ENCODE measurements around the gene PKP1.
"Not testable (repeated sequence)": the region's sequence is repeated elsewhere in the genome, so short reads cannot be mapped to it uniquely, and the experiment has no call there.

Gene PKP1, protein sequence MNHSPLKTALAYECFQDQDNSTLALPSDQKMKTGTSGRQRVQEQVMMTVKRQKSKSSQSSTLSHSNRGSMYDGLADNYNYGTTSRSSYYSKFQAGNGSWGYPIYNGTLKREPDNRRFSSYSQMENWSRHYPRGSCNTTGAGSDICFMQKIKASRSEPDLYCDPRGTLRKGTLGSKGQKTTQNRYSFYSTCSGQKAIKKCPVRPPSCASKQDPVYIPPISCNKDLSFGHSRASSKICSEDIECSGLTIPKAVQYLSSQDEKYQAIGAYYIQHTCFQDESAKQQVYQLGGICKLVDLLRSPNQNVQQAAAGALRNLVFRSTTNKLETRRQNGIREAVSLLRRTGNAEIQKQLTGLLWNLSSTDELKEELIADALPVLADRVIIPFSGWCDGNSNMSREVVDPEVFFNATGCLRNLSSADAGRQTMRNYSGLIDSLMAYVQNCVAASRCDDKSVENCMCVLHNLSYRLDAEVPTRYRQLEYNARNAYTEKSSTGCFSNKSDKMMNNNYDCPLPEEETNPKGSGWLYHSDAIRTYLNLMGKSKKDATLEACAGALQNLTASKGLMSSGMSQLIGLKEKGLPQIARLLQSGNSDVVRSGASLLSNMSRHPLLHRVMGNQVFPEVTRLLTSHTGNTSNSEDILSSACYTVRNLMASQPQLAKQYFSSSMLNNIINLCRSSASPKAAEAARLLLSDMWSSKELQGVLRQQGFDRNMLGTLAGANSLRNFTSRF

DNA sequence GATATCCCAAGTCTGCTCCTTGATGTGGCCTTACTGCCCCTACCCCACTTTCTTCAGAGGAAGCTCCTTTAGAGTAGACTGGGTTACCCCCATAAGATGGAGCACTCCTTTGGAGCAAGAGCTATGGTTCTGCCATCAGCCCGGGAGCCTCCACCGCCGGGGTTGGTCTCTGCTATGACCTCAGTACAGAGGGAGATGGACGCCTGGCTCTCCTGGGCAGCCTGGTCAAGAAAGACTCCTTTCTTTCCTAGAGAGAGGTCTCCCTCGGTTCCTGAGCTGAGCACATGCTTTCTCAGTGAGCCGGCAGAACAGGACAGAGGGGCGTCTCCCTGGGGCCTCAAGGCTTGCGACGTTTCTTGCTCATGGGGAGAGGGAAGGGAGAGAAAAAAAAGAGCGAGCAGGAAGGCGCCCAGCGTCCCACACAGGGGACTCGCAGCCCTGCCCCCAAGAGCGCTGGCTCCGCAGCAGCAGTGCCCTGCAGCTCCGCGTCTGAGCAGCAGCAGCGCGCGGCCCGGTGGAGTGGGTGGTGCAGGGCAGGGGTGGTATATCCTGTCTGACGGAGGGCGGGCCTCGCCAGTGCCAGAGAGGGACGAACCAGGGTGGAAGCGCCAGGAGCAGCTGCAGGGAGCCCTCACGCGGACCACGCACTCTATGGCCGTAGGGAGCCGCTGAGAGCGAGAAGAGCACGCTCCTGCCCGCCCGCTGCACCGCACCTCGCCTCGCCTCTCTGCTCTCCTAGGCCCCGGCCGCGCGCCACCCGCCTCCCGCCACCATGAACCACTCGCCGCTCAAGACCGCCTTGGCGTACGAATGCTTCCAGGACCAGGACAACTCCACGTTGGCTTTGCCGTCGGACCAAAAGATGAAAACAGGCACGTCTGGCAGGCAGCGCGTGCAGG lies at the start of gene PKP1:
TSS of gene PKP1 (plus strand) at position 576 of the 899 bp plus-strand sequence. CDS start at position 773, 197 bp downstream.
- no peaks in the 10 kb centered on the region for H3K9me3 ChIP-seq (ENCODE audit: low read depth, low read length)
- no peak within 1 kb of the TSS for H3K4me3 ChIP-seq
- H3K36me3 ChIP-seq (ENCODE audit: insufficient read depth, low read length): no peaks in the 10 kb centered on the region
- TF ChIP-seq EZH2 (IDR thresholded peaks at IDR 0.05) (no peak), POLR2AphosphoS5 (IDR thresholded peaks at IDR 0.05; ENCODE audit: borderline replicate concordance, low read depth, low read length) (no peak), FOXP2 (optimal IDR thresholded peaks at IDR 0.05; ENCODE audit: control extremely low read depth, extremely low read length, insufficient read depth) (no peak)
- no peak within 1 kb of the TSS for H3K9ac ChIP-seq (ENCODE audit: insufficient read length)
- DNase-seq (ENCODE audit: low read depth, low spot score): no peak
- no peak within 1 kb of the TSS for H3K27ac ChIP-seq

GRCh38 chr1:201239646-201240045 lies 43.7 kb upstream of the PKP1 start:
- DNase-seq (ENCODE audit: low read depth, low spot score): not testable (repeated sequence)

GRCh38 chr1:201240171-201240570 lies 43.1 kb upstream of the PKP1 start:
- no peaks in the 10 kb centered on the region for H3K9me3 ChIP-seq (ENCODE audit: low read depth, low read length)
- no peak for DNase-seq (ENCODE audit: low read depth, low spot score)
- no peak overlapping the region for H3K4me3 ChIP-seq
- no peaks in the 10 kb centered on the region for H3K36me3 ChIP-seq (ENCODE audit: insufficient read depth, low read length)
- H3K27ac ChIP-seq: no peak overlapping the region
- TF ChIP-seq POLR2AphosphoS5 (IDR thresholded peaks at IDR 0.05; ENCODE audit: borderline replicate concordance, low read depth, low read length) (no peak), EZH2 (IDR thresholded peaks at IDR 0.05) (no peak), FOXP2 (optimal IDR thresholded peaks at IDR 0.05; ENCODE audit: control extremely low read depth, extremely low read length, insufficient read depth) (no peak)
- H3K9ac ChIP-seq (ENCODE audit: insufficient read length): no peak overlapping the region

More at GRCh38 chr1:201239646-201240045, 43.7 kb upstream of the PKP1 start:
- not testable (repeated sequence) for H3K9me3 ChIP-seq (ENCODE audit: low read depth, low read length); H3K4me3 ChIP-seq; H3K36me3 ChIP-seq (ENCODE audit: insufficient read depth, low read length); H3K27ac ChIP-seq; H3K9ac ChIP-seq (ENCODE audit: insufficient read length)

GRCh38 chr1:201241736-201242135 lies 41.6 kb upstream of the PKP1 start:
- no peak overlapping the region for H3K27ac ChIP-seq
- H3K9me3 ChIP-seq (ENCODE audit: low read depth, low read length): no peaks in the 10 kb centered on the region
- no peaks in the 10 kb centered on the region for H3K36me3 ChIP-seq (ENCODE audit: insufficient read depth, low read length)
- DNase-seq (ENCODE audit: low read depth, low spot score): peak; percentile 14
- H3K4me3 ChIP-seq: no peak overlapping the region
- TF ChIP-seq FOXP2 (optimal IDR thresholded peaks at IDR 0.05; ENCODE audit: control extremely low read depth, extremely low read length, insufficient read depth) (no peak), POLR2AphosphoS5 (IDR thresholded peaks at IDR 0.05; ENCODE audit: borderline replicate concordance, low read depth, low read length) (no peak), EZH2 (IDR thresholded peaks at IDR 0.05) (no peak)
- peak overlapping the region; percentile 22 for H3K9ac ChIP-seq (ENCODE audit: insufficient read length)

DNA sequence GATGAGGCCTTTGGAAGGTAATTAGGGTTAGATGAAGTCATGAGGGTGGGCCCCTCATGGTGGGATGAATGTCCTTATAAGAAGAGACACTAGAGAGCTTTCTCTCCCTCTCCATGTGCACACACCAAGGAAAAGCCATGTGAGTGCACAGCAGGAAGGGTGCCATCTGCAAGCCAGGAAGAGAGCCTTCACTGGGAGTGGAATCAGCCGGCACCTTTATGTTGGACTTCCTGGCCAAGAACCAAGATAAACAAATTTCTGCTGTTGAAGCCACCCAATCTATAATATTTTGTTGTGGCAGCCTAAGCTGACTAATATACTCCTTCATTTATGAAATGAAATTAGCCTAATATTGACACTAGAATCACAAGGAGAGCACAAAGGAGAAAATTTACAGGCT lies 38.2 kb upstream of the PKP1 start:
- TF ChIP-seq FOXP2 (optimal IDR thresholded peaks at IDR 0.05; ENCODE audit: control extremely low read depth, extremely low read length, insufficient read depth): no peak
- TF ChIP-seq POLR2AphosphoS5 (IDR thresholded peaks at IDR 0.05; ENCODE audit: borderline replicate concordance, low read depth, low read length): no peak
- no peak for TF ChIP-seq EZH2 (IDR thresholded peaks at IDR 0.05)

DNA sequence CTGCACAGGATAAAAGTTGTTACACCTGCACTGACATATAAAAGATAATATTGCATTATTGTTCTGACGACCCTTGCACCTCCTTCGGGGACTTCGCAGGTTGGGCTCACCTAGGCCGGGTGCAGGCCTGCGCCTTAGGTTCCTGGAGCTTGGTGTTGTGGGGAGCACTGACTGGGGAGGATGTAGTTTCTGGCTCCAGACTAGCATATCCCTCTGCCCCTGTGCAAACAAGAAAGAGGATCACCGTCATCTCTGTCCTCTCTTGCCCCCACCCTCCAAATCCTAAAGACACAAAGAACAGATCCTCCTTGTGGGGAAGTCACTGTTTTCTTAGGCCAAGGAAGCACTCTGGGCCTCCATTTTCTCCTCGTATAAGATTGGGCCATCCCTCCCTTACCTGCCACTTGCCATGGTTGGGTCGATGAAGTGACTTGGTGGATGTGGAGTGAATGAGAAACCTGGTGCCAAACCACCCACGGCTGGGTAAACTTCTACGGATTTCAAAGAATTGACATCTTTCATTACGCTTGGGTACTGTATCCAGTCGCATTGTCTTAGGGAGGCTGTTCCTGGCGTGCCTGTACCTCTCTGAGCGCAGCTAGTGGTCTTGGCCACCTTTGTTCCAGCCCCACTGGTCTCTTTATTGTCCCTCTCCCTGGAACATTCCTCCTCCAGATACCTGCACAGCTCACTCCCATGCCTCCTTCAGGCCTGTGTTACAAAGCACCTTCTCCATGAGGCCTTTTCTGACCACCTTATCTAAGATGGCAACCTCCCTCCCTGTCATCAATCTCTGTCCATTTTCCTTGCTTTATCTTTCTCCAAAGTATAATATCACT lies 34.4 kb upstream of the PKP1 start:
- DNase-seq (ENCODE audit: low read depth, low spot score): no peak
- TF ChIP-seq FOXP2 (optimal IDR thresholded peaks at IDR 0.05; ENCODE audit: control extremely low read depth, extremely low read length, insufficient read depth): no peak
- TF ChIP-seq EZH2 (IDR thresholded peaks at IDR 0.05): no peak
- no peak for TF ChIP-seq POLR2AphosphoS5 (IDR thresholded peaks at IDR 0.05; ENCODE audit: borderline replicate concordance, low read depth, low read length)
- Histone ChIP-seq H3K4me3 (no peak overlapping the region), H3K27ac (no peak overlapping the region), H3K9me3 (ENCODE audit: low read depth, low read length) (no peaks in the 10 kb centered on the region), H3K9ac (ENCODE audit: insufficient read length) (no peak overlapping the region), H3K36me3 (ENCODE audit: insufficient read depth, low read length) (no peaks in the 10 kb centered on the region)

More for the DNA sequence above, 38.2 kb upstream of the PKP1 start:
- no peak overlapping the region for H3K27ac ChIP-seq
- no peaks in the 10 kb centered on the region for H3K9me3 ChIP-seq (ENCODE audit: low read depth, low read length)
- H3K9ac ChIP-seq (ENCODE audit: insufficient read length): no peak overlapping the region
- no peaks in the 10 kb centered on the region for H3K36me3 ChIP-seq (ENCODE audit: insufficient read depth, low read length)
- no peak for DNase-seq (ENCODE audit: low read depth, low spot score)
- no peak overlapping the region for H3K4me3 ChIP-seq

DNA sequence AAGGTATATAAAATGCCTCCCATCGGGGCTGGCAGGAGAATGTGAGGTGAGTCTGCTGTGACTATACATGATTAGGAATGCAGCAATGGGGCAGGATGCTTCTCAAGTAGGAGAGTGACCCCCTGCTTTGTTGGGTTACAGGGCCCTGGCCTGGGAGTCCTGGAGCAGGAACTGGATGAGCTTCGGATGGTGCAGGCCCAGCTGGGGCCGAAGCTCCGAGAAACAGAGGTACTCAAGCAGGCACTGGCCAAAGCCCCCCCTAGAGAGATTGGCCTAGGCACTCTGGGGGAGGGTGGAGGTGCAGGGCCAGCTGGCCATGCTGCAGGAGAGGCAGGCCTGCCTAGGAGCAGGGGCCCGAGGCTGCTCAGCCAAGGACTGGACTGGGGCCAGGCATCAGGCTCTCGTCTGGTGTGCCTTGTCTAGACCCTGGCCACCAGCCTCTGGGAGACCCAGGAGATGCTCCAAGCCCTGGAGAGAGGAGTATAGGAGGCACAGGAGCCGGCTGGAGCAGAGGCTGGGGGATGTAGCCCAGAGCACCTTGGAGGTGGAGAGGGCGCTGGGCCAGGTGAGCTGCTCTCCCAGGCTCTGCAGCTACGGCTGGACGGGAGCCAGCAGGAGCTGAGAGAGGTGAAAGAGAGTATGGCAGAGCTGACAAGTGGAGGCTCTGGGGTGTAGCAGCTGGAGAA lies 32.8 kb upstream of the PKP1 start:
- H3K9ac ChIP-seq (ENCODE audit: insufficient read length): no peak overlapping the region
- no peak overlapping the region for H3K27ac ChIP-seq
- H3K36me3 ChIP-seq (ENCODE audit: insufficient read depth, low read length): no peaks in the 10 kb centered on the region
- no peak for DNase-seq (ENCODE audit: low read depth, low spot score)
- H3K4me3 ChIP-seq: no peak overlapping the region
- no peak for TF ChIP-seq POLR2AphosphoS5 (IDR thresholded peaks at IDR 0.05; ENCODE audit: borderline replicate concordance, low read depth, low read length)
- no peak for TF ChIP-seq FOXP2 (optimal IDR thresholded peaks at IDR 0.05; ENCODE audit: control extremely low read depth, extremely low read length, insufficient read depth)
- TF ChIP-seq EZH2 (IDR thresholded peaks at IDR 0.05): no peak
- H3K9me3 ChIP-seq (ENCODE audit: low read depth, low read length): no peaks in the 10 kb centered on the region

Data from SK-N-MC (cell line).